ENCODE results near the gene NPR2.

NPR2 gene

DNA sequence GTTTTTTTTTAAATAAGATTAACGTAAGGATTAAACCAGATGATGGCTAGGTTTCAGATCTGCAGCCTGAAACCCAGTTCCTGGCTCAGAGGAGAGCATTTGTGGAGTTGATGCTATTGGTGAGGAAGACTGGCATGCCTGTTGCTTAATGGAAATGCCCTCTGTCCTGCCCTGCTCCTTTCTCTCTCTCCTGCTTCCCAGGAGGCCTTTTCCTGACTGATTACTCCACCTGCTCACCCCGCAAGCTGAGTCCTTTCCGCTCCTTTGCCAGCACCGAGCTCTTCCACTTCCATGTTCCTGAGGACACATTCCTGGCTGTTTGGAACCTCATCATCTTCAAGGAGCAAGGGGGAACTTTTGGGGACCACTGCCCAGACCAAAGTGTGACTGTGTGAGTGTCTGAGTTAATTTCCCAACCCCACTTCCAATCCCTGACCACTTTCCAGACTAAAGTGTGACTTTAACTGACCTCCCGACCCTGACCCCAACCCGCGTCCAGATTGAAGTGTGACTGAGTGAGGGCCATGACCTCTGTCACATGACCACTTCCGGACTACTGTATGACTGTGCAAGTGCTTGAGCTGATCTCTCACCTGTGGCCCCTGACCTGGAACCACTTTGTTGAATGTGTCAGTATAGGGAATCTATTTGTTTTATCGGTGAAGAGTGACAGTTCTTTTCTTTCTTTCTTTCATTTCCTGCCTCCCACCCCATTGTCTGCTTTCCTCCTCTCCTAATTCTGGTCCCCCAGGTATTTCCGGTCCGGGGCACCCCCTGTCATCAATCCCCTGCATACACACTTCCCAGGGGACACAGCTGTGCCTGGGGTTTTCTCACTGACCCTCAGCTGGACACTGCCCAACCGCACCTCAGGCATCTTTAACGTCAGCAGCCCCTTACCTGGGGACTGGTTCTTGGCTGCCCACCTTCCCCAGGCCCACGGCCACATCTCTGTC is 43.1 kb downstream of the NPR2 start:
- no peak for DNase-seq

DNA sequence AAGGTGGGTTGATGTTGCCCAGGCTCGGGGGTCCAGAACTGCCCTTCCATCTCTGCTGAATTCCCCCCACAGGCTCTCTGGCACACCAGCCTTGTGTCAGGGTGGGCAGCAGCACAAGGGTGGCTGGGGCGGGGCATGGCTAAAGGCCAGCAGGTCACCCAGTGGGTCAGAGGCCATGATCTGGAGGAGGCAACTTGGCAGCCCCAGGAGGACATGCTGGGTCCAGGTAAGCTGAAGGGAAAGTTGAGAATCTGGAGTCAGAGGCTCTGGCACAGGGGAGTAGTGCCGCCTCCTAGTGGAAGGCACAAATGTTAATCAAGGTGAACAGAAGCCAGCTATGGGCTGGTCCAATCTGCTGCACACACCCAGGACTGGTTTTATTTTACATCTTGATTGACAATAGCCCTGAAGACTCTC is 43.8 kb downstream of the NPR2 start:
- DNase-seq, result no peak

DNA sequence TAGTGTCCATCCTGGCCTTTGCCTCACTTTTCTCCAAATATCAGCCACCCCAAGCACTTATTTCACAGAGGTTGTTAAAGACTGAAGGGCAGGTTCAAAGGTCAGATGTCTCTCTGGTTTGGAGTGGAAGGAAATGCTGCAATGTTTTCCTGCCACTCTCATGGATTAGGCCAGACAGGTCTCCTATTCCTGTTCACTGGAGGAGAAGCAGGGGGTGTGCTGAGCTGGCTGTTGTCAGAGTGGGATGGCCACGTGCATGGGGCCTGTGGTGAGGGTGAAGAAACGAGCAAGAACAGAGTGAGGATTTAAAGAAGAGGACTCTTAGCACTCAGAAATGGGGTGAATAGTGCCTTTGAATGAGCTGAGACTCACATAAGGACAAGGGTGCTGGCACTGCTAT is 44.4 kb downstream of the NPR2 start:
- peak; percentile 38 for DNase-seq

DNA sequence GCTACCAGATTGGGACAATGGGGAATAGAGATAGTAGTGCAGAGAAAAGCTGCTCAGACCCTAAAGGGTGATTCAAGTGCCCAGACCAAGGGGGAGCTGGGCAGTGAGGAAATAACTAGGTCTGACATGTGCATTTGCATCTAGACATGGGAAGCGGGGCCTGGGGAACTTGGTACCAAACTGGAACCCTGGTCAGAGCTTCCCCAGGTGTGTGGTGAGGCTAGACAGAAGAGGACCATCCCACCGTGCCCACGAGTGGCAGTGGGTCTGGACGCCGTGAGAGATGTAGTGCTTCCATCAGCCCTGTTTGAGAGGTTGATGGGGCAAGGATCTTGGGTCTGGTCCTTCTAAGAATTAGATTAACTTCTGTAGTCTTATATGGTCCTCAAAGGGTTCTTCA is 45.2 kb downstream of the NPR2 start:
- no peak for DNase-seq

DNA sequence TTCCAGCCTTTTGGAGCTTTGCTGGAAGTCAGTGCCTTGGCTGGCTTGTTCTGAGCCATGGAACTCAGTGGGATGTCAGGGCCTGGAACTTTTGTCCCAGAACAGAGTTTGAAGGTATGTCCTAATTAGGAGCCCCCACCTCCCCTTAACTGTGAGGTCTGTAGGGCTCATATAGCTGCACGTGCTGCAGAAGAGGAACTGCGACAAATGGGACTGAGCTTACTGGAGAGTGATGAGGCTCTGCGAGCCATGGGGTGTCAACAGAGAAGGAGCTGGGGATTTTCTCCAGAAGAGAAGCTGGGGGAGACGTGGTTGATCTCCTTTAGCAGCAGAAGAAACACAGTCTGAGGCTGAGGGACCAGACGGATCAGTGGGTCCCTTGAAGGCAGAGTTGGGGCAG is 48.5 kb downstream of the NPR2 start:
- no peak for DNase-seq

DNA sequence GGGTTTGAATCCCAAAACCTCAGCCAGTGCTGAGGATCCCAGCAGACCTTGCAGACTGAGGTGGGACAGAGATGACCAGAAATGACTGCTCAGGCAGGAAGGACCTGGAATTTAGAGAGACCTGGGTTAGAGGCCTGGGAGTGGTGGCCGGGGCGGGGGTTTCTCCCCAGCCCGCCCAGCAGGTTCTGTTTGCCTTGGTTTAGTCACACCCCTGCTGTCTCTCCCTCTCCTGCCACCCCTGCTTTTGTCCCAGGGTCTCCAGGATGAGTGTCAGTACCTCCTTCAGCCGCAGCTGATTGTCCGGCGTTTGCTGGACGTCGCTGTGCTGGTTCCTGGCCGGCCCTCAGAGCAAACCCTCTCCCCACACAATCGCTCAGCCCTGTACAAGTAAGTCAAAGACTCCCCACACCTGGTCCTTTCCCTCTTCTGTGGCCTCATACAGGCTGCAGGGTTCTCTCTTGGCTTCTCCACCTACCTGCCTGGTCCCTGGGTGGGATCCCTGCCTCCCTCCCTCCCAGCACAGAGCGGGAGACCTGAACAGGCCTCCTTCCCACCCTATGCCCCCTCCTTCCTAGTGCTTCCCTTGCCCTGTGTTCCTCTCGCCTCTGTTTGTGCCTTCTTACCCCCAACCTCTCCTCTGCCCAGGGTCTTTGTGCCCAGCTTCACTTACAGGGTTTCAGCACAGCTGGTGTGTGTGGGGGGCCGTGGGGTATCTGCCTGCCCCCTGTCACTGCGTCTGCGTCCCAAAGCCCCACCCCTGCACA is 49.7 kb downstream of the NPR2 start:
- no peak for DNase-seq

DNA sequence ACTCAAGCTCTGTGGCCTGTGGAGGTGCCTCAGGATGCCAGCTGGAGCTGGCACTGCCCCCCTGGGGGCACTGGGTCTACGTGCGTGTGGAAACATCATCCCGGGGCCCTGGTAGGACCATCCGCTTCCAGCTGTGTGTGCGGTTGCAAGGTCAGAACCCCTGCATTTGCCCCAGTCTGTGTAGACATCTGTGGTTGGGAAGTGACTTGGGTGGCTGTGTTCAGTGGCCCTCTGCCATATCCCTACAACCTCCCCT is 50.2 kb downstream of the NPR2 start:
- DNase-seq, result no peak

DNA sequence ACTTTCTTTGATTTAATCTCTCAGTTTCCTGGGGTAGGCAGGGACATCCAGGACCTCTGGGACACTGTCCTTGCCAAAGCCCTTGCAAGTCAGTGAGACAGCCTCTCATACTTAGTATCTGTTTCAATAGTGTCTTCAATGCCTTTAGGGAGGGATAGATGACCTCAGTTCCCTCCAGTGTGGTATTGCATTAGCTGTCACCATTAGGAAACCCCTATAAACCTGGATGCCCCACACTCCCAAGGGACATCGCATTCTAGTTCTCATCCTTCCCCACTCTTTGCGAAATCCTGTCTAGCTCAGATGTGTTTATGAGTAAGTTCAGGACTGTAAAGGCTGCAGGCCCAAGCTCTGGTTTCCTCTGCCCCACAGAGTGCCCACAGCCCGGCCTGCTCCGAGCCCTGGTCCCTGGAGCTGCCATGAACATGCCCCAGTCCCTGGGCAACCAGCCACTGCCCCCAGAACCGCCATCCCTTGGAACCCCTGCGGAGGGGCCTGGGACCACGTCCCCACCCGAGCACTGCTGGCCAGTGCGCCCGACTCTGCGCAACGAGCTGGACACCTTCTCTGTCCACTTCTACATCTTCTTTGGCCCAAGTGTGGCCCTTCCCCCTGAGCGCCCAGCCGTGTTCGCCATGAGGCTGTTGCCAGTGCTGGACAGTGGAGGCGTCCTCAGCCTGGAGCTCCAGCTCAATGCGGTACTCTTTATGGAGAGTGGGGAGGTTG is 50.8 kb downstream of the NPR2 start:
- DNase-seq, result no peak

DNA sequence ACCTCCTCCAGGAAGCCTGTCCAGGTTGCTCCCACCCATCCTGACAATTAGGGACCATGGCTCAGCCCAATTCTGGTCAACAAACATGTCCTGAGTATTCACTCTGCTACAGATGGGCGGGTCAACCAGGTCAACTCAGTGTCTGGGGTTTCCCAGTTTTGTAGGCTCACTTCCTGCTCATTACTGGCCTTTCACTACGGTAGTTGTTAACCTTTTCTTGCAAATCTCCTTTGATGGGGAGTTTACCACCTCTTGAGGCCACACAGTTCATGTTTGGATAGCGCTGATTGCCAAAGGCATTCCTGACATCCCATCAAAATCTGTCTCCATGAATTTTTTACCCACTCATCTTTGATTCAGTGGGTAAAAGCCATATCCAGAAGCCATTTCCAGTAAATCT is 51.4 kb downstream of the NPR2 start:
- DNase-seq, result no peak

DNA sequence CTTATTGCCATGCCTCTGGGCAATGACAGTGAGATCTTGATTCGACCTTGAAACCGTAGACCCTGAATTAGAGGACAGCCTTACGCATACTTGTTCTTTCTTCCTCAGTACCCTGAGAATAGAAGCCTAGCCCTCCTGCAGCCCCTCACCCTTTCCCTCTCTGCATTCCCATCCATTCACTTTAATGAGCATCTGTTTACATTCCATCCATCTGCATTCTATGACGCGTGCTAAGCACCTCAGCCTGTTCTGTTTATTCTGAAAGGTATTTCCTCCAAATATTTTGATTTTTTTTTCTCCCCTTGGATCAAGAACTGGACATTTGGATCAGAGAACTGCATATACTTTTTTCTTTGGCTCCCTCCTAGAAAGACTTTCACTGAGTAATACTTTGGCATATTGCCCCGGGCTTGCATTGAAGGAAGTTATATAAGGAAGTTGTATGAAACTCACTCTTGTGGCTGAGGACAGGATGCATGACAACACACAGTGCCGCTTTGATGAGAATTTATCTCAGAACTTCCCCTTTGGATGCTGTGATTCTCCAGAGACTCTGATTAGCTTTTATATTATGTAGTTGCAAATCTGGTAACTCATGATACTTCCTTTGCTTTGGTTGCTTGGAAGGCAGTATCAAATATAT is 53.4 kb downstream of the NPR2 start:
- DNase-seq, result no peak

DNA sequence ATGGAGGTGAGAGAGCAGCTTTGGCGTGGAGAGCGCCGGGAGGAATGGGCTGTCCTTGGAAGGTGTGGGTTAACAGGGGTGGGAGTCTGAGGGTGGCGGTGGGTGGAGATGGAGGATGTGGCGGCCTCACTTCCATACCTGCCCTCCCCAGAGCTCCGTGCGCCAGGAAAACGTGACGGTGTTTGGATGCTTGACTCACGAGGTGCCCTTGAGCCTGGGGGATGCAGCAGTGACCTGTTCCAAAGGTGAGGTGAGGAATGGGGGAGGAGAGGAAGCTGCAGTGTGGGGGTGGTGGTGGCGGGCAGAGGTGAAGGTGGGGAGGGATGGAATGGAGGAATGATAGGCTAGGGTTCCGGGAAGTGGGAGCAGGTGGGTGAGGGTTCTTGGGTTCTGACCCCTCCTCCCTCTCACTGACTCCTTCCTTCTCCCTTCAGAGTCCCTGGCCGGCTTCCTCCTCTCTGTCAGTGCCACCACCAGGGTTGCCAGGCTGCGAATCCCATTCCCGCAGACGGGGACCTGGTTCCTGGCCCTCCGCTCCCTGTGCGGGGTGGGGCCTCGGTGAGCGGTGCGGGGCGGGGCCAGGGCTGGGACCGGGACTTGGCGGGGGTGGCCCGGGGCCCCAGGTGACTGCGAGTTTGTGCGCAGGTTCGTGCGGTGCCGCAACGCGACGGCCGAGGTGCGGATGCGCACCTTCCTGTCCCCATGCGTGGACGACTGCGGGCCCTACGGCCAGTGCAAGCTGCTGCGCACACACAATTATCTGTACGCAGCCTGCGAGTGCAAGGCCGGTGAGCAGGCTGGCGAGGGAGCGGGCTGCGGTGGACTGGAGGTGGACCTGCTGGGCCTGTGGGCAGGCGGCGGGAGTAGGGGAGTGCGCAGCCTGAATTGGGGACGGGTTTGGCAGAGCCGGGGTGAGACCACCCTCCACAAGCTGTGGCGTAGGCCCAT is 54.7 kb downstream of the NPR2 start:
- DNase-seq, result no peak

DNA sequence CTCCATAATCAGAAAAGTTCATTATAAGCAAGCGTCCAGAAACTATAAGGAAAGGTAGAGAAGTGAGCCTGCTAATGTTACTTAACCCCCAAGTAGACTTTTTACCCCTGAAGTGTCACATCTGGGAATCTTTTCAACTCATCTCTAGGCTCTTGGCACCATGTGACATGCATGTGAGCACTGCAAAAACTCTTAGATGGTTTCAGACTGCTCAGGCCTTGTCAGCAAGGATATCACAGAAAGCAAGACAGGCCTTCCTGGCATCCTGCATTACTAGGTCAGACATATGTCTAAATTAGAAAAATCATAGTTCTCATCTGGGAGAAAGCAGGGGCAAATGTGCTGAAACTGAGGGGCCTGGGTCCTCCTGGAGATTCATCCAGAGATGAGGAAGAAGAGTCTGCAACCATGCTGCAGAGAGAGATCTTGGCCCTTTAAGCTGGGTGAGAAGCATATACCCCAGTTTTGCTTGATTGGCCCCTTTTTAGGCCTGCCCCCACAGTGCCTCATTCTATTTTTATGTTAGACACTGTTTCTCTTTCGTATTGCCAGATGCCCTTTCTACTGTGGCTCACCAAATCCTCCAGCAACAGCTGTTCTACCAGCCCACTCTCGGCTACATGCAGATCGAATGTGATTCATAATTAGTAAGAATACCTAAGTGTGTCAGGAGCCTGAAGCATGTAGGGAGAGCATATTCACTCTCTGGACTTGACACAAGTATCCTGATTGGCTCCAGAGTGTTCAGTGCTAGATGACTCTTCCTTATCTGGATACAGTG is 56.6 kb downstream of the NPR2 start:
- no peak for DNase-seq

DNA sequence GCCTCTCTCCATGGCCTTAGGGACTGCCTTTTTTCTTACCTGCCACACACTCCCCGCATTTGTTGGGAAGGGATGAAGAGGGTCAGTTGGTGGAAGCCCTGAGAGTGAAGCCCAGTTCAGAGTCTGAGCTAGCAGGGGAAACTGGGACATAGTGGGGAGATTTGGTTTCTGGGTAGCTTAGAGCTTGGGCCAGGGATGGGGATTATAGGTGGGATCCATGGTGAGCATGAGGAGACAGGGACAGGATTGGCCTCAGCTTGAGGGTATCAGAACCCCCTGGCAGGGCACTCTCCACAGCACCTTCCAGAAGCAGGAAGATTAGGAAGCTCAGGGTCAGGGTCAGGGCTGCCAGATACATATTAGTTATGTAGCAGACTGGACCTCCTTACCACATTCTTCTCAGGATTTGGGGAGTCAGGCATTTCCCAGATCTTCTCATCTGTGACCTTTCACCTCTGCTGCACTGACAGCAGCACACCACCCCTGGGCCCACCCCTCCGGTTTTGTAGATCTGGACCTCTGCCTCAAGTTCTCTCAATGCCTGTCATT is 61.0 kb downstream of the NPR2 start:
- DNase-seq, result no peak

DNA sequence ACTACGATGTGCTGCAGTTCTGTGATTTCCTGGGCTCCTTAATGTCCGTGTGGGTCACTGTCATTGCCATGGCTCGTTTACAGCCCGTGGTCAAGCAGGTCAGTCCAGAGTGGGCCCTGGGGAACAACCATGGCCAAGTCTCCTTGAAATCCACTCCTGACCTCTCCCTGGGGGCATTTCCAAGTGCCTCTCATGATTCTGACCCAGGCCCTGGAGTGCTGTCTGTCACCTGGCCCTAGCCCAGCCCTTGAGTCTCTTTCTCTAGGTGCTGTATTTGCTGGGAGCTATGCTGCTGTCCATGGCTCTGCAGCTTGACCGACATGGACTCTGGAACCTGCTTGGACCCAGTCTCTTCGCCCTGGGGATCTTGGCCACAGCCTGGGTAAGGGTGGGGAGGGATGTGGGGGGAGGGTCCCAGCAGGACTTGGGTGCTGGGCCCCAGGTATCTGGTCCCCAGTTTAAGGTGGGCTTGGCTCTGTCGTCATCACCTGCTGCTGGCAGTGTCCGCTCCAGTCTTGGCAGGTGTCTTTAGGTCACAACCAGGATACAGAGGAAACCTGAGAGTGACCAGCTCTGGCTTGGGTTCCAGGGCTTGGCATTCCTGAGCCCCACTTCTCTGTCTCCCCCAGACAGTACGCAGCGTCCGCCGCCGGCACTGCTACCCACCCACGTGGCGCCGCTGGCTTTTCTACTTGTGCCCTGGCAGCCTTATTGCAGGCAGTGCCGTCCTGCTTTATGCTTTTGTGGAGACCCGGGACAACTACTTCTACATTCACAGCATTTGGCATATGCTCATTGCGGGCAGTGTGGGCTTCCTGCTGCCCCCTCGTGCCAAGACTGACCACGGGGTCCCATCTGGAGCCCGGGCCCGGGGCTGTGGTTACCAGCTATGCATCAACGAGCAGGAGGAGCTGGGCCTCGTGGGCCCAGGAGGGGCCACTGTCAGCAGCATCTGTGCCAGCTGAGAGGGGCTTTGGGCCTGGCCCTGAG is 61.8 kb downstream of the NPR2 start:
- DNase-seq, result no peak

DNA sequence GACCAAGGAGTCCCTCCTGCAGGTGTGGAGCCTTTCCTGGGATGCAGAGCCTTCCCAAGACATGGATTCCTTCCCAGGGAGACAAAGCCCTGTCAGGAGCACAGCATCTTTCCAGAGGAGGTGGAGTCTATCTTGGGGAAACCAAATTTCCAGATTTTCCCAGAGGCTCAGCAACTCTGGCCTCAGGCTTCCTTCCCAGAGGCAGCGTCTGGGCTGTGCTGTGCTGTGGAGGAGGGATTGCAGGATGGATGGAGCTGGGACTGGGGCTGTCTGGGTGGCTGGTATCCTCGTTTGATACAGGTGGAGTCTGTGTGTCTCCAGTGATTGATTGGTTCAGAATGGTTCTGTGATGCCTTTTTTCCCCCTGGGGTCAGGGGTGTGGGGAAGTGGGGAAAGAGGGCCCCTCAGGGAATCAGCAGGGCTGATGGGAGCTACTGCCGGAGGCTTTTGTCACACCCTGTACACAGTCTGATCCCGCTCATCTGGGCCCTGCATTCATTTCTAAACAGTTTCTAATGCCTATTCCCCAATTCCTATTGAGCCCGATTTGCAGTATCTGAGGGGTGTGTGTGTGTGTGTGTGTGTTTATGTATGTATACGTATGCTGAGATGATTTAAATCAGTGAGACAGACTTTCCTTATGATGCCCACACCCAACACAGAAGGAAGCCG is 62.8 kb downstream of the NPR2 start:
- no peak for DNase-seq

DNA sequence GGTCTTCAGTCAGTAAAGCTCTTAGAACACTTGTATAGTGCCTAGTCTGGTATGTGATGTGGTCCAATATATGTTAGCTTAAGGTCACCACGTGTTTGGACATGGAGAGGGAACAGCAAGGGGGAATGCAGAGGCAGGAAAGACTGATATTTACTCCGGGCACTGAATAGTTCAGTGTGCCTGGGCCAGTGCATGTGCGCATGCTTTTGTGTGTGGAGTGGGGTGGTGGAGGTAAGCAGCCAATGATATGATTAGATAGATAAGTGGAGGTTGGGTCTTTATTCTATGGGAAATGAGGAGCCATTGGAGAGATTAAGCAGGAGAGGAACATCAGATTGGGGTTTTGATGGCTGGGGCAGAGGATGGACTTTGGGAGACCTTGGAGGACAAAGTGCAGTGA is 64.8 kb downstream of the NPR2 start:
- DNase-seq, result no peak

DNA sequence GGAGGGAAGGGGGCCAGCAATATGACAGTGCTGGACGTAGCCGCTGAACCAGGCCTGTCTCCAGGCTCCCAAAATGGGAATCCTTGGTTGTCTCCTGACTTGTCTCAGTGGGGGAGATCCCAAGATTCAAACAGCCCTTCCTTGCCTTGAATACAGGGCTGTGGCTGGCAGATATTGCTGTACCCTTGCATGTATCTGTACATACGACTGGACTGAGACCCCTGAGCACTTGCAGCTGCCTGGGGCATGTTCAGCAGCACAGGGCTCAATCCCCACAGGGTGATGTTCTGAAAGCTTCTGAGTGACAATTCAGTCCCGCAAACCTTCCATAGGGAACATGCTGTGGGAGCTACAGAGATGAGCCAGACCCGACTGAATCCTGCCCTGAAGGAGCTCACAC is 65.5 kb downstream of the NPR2 start:
- no peak for DNase-seq

DNA sequence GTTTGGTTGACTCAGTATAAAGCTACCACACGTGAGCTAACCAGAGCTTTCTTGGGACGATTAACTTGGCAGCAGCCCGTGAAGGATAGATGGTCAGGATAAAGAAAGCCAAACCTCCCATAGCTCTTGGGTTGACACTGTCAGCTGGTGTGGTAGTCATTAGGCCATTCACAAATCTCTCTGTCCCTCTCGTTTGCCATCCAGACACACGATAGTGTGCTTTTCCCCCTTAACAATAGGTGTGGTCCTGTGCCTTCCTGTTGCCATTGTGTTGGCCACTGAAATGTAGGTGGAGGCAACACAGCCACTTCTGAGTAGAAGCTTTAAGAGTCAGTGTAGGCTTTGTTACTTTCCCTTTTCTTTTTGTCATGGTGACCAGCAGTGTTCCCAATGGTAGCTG is 67.1 kb downstream of the NPR2 start:
- no peak for DNase-seq

All from retina (tissue), 1 donor.